GM21723 (cell line): ENCODE results near the gene SLC49A3.
"Not testable (repeated sequence)": the region's sequence is repeated elsewhere in the genome, so short reads cannot be mapped to it uniquely, and the experiment has no call there.

ENCODE experiments used
- ATAC-seq: cut with Tn5 transposase; IDR thresholded peaks from one replicate; pipeline ENCODE4 v1.9.1; 2021; ENCODE audit warnings: mild to moderate bottlenecking, moderate library complexity; ENCODE audit not compliant: unreplicated experiment

Gene SLC49A3

GRCh38 chr4:635066-635835, 53.7 kb downstream of the SLC49A3 start:
- not testable (repeated sequence) for ATAC-seq

DNA sequence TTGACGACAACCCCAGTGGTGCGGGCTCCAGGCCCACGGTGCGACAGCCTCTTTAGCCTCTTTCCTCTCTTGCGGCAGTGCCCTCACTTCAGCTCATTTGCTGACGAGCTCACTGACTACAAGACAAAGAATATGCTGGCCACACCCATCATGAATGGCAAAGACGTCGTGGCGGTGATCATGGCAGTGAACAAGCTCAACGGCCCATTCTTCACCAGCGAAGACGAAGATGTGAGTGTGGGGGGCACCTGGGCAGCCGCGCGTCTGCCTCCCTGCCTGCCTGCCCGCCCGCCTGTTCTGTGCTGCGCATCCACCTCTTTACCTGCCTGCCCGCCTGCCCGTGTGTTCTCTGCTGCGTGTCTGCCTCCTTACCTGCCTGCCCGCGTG, 54.4 kb downstream of the SLC49A3 start:
- ATAC-seq, result no peak

DNA sequence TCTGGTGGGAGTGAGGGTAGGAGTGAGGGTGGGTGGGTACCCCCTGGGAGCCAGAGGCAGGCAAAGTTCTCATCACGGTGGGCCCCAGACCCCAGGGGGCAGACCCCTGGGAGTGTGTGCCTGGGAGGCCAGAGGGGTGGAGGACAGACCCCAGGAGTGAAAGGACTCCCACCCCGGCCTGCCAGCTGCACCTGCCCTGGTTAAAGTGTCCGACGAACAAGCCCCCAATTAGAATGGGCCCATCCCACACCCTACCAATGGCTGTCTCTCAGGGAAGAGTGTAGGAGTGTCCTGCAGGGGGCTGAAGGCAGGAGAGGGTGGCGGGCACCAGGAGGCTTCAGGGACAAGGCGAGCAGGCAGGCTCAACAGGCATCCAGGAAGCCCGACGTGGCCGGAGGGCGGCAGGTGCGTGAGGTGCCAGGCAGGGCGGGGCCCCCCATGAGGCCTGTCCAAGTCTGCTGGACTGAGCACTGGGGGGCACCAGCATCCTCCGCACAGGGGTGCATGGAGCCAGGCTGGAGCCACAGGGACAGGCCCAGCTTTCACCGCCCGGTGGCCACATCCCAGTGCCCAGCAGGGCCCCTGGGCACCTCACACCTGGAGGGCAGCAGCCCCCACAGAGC, 54.9 kb downstream of the SLC49A3 start:
- no peak for ATAC-seq

DNA sequence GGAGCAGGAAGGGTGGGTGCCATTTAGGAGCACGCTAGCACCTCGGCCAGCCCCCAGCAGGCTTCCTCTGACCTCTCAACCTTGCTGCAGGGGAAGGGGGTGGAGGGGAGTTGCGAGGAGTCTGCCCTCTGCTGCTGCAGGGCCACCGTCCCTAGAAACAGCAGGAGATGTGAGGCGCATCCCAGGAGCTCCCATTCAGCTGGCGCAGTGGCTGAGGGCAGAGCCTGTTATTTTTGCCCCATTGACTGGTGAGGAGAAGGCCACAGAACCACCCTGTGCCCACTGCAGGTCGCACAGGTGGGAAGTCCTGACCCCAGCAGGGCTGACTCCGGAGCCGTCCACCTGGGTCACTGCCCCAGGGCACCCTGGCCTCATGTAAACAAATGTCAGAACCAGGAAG, 55.5 kb downstream of the SLC49A3 start:
- no peak for ATAC-seq

DNA sequence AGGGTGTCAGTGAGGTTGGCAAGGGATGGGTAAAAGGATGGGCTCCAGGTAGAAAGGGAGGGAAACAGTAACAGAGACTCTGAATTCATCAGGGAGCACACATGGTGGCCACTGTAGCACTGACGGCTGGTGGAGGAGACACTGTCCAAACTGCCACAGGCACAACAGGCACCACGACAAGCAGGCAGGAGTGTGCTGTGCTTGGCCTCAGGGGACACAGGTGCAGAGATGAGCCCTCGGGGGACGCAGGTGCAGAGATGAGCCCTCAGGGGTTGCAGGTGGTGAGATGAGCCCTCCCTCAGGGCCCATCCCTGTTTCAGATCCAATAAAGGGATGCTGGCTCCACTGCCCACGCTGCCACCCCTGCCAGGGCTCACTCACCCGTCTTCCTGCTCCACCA, 56.0 kb downstream of the SLC49A3 start:
- no peak for ATAC-seq

- ATAC-seq, result no peak
These were observed 56.7 kb downstream of the SLC49A3 start for GRCh38 chr4:632196-632790.
